Femur (tissue), 1 donor: ENCODE results near the gene GTF2I.
"Not testable (repeated sequence)": the region's sequence is repeated elsewhere in the genome, so short reads cannot be mapped to it uniquely, and the experiment has no call there.

ENCODE experiments used
- DNase-seq: peaks from one replicate; pipeline ENCODE4 v3.0.0-alpha.2; 2017

Gene GTF2I

DNA sequence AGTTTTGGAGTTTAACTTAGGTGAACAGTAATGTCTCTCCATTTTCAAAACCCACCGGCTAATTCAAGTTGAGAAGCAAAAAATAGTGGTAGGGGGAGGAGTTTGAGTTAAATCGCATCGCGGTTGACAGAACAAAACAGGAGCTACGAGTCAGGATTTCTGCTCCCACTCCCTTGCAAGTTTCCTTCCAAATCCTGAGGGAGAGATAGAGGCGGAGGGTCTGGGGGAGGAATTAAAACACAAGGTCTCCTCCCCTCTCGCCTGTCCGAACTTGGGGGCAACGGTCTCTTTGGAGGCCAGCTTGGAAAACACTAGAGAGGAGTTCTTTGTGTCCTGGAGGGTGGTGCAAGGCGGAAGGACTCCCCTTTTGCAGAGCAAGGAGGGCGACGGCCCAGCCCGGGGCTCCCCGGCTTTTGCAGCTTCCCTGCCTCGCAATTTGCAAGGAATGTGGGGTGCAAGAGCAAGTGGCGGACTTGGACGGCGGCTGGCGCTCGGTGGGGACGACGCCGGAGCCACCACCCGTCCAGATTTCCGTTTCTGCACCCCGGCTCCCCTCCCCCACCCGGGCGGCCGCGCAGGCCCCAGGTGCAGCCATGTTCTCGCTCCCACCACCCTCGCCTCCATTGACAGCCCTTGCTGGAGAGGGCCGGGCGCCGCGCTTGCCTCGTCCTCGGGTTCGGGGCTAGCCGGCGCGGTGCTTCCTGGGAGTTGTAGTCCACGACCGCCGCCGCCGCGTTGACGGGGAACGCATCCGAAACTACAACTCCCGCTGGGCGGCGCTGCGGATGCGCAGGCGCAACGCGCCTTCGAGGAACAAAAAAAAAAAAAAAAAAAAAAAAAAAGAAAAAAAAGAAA lies 454 bp upstream of the GTF2I start:
- peak; percentile 99 for DNase-seq

DNA sequence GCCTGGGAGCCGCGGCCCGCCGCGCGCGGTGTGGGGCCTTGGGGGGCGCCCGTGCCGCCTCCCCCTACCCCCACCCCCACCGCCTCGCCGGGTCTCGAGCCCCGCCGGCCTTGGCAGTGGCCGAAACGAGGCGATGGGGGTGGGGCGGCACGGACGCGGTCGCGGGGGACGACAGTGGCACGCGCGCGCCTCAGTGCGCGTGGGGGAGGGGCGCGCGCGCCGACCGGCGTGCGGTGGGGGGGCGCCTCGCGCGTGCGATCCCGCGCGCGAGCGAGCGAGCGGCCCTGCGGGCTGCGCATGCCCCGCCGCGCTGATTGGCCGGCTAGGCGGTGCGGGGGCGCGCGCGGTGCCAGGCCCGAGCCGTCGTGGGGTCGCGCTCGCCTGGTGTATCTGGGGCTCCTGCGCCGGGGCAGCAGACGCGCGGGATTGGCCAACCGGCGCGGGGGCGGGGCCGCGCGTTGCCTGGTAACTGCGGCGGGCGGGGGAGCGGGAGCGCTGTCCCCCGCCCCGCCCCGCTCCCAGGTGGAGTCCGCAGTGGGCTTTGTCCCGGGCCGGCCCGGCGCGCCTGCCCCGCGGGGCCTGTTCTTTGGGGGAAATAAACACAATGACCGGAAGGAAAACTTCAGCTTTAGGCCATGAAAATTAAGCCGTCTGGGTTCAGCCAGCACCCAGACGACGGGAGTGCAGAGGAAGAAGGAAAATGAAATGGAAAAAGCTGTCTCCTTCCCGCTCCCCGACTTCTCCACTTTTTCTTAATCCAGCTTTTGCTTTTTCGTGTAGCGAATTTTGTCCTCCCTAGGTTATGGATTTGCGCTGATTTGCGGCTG lies 873 bp downstream of the GTF2I start:
- peak; percentile 95 for DNase-seq

DNA sequence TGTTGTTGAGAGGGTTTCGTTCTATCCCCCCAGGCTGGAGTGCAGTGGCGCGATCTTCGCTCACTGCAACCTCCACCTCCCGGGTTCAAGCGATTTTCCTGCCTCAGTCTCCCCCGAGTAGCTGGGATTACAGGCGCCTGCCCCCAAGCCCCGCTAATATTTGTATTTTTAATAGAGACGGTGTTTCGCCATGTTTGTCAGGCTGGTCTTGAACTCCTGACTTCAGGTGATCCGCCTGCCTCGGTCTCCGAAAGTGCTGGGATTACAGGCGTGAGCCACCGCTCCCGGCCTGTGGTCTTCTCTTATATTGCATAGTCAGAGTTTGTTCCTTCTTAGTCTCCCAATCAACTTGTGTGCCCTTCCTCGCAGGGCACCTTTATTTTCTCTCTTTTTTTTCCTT lies 2.7 kb downstream of the GTF2I start:
- DNase-seq: not testable (repeated sequence)

DNA sequence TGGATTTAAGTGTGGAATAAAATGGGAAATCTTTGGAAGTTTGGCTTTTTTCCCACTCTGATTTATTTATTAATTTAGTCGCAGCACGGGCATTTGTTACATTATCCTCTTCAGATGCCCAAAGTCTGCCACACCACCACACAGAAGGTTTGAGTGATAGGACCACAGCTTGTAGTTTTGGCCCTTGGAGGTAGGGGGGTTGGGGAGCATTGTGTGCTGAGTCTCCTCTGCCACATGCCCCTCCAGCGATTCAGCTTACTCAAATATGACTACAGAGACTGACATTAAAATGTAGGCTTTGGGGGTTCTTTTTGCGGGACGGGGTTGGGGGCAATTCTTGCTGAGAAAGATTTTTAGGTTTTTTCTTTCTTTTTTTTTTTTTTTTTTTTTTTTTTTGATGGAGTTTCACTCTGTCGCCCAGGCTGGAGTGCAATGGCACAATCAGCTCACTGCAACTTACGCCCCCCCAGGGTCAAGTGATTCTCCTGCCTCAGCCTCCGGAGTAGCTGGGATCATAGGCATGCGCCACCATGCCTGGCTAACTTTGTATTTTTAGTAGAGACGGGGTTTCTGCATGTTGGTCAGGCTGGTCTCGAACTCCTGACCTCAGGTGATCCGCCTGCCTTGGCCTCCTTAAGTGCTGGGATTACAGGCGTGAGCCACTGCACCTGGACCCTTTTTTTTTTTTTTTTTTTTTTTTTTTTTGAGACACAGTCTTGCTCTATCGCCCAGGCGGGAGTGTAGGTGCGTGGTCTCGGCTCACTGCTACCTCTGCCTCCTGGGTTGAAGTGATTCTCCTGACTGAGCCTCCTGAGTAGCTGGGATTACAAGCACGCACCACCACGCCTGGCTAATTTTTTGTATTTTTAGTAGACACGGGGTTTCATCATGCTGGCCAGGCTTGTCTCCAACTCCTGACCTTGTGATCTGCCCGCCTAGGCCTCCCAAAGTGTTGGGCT lies 4.6 kb downstream of the GTF2I start:
- DNase-seq: not testable (repeated sequence)

DNA sequence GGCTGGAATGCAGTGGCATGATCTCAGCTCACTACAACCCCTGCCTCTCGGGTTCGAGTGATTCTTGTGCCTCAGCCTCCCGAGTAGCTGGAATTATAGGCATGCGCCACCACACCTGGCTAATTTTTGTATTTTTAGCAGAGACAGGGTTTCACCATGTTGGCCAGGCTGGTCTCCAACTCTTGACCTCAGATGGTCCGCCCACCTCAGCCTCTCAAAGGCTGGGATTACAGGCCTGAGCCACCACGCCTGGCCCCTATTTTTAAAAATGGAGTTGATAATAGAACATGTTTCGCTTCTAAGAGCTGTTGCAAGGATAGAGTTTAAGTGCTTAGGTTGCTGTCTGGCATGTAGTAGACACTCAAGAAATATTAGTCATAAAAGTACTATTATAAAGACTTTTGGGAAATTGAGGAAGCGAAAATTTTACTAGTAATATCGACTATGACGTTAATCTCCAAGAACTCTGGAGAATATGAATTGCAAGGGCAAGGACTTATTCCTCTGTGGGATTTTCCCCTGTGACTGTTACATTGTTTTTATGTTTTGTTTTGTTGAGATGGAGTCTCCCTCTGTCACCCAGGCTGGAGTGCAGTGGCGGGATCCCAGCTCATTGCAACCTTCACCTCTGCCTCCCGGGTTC lies 7.9 kb downstream of the GTF2I start:
- DNase-seq: no peak

DNA sequence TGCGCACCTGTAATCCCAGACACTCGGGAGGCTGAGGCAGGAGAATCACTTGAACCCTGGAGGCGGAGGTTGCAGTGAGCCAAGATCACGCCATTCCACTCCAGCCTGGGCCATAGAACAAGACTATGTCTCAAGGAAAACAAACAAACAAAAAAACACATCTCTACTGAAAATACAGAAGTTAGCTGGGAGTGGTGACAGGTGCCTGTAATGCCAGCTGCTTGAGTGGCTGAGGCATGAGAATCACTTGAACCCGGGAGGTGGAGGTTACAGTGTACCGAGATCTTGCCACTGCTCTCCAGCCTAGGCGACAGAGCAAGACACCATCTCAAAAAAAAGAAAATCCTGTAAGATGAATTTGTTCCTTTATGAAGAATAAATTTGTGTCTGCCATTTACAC lies 9.5 kb downstream of the GTF2I start:
- not testable (repeated sequence) for DNase-seq

DNA sequence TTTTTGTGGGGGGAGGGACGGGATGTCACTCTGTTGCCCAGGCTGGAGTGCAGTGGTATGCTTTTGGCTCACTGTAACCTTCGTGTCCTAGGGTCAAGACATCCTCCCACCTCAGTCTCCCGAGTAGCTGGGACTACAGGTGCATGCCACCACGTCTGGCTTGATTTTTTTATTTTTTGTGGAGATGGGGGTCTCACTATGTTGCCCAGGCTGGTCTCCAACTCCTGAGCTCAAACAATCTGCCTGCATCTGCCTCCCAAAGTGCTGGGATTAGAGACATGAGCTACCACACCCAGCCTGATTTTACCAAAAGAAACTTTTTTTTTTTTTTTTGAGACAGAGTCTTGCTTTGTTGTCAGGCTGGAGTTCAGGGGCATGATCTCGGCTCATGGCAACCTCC lies 10.0 kb downstream of the GTF2I start:
- DNase-seq: not testable (repeated sequence)

DNA sequence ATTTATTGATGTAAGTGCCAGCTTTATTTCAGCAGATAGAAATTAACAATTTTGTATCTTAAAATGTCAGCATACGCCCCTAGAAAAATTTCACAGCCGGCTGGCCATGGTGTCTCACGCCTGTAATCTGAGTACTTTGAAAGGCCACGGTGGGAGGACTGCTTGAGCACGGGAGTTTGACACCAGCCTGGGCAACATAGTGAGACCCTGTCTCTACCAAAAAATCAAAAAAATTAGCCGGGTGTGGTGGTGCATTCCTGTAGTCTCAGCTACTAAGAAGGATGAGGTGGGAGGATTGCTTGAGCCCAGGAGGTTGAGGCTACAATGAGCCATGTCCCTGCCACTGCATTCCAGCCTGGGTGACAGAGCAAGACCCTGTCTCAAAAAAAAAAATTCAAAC lies 14.1 kb downstream of the GTF2I start:
- DNase-seq: no peak

DNA sequence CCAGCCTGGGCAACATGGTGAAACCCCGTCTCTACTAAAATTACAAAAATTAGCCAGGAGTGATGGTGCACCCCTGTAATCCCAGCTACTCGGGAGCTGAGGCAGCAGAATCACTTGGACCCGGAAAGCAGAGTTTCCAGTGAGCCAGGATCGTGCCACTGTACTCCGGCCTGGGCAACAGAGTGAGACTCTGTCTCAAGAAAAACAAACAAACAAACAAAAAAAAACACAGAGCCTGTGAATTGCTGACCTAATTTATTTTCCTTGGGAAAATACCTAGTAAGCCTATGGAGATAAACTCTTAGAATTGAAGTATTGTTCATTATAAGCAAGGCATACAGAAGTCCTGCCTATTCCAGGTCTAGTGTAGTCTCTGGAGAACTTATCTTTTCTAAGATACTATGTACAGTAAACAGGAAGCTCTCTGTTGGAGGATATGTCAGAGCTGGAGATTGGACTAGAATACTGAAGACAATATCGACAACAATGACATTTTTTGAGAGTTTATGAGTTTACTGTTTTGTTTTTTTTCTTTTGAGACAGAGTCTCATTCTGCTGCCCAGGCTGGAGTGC lies 14.9 kb downstream of the GTF2I start:
- DNase-seq: no peak

DNA sequence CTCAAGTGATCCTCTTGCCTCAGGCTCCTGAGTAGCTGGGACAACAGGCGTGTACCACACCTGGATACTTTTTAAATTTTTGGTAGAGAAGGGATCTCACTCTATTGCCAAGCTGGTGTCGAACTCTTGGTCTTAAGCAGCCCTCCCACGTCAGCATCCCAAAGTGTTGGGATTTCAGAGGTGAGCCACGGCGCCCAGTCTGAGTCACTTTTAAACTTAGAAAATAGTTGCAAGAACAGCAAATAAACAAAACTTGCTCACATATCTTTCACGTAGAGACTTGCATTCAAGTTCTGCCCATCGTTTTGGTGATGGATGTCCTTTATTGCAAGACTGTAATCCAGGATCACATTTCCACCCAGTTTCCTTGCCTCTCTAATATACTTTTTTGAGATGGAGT lies 16.6 kb downstream of the GTF2I start:
- DNase-seq: no peak

DNA sequence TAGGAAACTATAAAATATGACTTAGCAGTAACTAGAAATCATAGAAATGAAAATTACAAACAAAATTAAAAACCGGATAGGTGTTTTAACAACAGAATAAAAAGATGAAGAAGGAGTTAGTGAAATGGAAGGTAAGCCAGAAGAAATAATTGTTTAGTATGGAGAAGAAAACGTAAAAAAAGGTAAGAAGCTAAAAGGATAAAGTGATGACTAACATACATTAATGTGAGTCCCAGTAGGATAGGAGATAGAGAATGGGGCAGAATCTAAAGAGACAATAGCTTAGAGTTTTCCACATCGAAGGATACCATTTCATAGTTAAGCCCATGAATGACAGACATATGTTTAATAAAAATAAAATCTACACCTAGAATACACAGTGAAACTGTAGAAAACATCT lies 25.3 kb downstream of the GTF2I start:
- no peak for DNase-seq

DNA sequence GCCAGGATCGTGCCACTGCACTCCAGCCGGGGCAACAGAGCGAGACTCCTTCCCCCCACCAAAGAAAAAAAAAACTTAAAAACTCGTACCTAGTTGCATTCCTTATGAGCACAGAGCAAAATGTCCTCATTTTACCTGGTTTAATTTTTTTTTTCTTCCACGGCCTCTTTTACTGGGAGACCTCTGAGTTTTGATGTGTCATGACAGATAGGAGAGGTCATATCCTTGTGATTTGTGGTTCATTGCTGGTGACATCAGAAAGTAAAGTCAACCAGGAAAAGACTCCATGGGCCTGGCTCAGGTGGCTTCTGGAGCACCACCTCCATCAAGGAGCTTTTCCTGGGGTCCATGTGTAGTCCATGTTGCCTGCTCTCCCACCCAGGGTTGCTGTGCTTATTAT lies 26.3 kb downstream of the GTF2I start:
- no peak for DNase-seq

DNA sequence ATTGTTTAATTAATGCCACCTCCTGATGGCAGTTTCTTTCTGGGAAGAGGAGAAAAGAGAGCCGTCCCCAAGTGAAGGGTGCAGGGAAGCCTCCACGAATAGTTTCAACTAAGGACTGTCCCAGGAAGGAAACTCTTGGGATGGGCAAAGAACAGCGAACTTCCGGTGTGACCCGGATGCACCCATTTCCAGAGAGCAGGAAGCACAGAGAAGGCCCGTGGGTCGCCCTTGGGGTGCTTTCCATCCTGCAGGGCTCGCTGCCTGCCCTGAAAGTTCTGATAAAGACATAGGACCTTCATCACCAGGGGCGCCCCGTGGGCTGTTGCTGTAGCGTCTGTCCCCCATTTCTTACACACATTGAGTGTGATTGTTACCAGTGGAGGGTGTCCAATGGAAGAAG lies 27.0 kb downstream of the GTF2I start:
- no peak for DNase-seq

DNA sequence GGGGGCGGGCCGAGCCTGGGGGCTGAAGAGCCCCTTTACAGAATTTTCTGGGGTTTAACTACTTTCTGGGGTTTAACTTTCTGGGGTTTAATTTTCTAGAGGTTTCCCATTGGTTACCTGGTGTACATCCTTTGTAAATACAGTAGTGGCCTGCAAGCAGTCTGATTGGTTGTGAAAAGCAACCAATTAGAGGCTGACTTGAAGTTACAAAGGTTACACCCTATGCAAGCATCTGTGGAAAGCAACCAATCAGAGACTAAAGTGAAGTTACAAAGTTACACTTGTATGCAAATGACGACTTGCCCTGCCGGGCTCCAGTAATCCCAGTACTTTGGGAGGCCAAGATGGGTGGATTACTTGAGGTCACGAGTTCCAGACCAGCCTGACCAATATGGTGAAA lies 27.4 kb downstream of the GTF2I start:
- no peak for DNase-seq

DNA sequence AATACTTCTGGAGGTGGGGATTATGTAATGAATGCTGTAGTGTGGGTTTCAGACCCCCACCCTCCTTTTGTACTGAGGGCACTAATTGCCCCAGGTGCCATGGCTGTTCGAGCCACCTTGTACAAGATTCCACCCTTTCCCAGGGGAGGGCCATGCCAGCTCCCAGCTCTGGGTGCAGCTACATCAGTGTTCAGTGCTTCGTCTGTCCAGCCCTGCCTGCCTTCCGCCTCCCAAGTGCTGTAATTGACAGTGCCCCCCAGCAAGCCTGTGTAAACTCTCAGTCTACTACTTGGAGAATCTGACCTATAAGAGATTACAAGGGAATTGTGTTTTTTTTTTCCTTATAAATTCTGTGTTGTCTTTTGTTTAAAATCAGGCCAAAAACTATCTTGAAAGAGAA lies 33.0 kb downstream of the GTF2I start:
- DNase-seq: no peak

DNA sequence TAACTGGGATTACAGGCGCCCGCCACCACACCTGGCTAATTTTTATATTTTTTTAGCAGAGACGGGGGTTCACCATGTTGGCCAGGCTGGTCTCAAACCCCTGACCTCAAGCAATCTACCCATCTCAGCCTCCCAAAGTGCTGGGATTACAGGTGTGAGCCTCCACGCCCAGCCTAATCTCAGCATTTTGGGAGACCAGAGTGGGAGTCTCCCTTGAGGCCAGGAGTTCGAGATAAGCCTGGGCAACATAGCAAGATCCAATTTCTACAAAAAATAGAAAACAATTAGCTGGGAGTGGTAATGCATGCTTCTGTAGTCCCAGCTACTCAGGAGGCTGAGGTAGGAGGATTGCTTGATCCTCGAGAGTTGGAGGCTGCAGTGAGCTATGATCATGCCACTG lies 46.9 kb downstream of the GTF2I start:
- not testable (repeated sequence) for DNase-seq

DNA sequence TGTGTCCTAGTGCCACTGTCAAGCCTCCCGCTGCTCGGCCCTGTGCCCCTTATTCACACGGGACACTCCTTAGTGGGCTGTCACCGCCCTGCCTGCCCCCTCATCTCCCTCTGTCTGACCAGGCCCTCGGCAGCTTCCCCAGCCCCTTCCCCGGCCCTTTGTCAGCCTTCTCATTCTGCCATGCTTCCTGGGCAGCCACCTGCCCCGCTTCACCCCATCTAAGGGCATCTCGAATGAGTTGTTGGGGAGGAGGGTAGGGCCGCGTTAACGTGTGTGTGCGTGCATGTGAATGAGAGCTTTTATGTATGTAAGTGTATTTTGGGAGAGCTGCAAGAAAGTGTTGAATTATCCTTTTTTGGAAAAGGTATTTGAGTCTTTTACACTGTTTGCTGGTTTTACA lies 49.7 kb downstream of the GTF2I start:
- no peak for DNase-seq

DNA sequence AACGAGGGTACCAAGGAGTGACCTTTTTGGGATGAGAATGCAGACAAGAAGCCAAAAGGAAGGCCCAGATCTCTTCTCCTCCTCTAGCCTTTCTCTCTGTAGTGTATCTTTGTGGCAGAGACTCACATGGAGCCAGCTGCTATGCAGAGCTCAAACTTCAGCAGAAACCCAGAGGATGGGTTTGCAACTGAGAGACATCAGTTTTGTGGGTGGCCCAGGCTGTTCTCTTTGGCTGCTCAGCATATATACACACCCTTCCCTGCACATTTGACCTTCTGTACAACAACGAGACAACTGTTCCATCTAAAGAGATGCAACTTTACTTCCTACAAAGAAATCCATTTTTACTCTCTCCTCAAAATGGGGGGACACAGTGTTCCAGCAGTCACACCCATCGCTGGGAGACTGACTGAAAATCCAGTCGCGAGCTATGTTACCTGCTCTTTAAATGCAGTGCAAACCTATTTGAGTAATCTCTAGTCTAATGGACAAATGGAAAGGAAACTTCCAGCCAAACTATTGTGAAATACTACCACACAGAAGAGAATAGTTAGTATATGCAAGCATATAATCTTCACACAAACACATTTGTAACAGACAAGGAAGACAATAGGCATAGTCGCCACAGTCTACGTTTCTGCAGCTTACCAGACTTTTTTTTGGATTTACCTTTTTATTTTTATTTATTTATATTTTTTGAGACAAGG lies 51.2 kb downstream of the GTF2I start:
- DNase-seq: no peak

DNA sequence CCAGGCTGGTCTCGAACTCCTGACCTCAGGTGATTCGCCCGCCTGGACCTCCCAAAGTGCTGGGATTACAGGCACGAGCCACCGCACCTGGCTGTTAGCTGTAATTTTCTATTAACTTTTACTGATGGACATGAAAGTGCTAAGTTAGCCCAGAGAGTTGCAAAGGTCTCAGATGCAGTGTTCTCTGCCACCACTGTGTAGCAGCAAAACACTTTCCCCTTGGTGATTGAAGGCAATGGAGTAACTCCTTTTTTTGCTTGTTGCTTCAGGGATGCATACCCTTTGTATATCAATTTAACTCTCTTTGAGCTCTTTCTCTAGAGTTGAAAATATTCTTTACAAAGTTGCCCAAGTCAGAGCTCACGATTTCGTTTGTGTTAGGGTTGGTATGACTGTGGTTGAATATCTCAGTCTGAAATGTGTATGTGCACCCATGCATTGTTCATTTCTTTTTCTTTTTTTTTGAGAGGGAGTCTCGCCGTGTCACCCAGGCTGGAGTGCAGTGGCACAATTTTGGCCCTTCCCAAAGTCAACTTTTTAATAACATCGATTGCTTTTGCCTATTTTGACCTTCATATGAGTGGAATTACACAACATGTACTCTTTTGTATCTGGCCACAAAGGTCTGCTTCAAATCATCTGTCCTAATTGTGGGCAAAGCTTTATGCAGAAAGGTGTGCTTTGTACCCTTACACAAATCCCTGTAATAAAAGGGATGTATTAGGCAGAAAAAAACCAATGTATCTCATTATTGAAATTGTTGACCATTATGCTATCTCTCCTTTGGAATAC lies 52.6 kb downstream of the GTF2I start:
- no peak for DNase-seq

DNA sequence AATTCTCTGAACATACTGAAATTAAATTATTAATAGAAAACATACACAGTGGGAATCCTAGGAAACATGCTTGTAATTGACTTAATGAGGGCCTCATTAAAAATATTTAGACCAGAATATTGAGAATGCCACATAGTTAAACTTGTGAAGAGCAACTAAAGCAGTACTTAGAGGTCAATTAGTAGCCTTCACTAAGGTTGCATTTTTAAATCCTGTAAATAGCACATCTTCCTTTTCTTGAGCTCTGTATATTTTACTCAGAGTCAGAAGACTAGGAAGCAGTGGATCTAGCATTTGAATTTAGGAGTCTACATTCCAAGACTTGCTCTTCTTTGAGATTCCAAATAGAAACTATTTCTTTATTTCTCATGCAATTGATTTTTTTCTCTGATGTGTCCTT lies 56.0 kb downstream of the GTF2I start:
- no peak for DNase-seq

DNA sequence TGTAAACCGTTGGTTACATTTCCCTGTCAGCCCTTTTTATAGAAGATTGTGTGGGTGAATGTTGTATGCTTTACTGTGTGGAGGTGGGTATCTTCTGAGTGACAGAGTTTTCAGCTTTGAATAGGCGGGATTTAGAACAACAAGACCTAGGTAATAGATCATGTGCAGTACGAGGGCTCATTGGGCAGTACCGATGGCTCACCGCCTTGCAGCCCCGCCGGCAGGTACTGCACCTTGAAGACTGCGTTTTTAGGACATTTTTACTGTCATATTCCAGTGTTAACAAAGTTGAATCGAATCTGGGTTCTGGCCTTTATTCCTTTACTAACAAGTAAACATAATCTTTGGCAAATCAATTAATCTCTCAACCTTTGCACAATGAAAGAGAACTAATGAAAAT lies 60.4 kb downstream of the GTF2I start:
- no peak for DNase-seq
